Mammary epithelial cell (primary cell): ENCODE measurements around the gene SLC25A45.

Experiments
- EZH2 ChIP-seq: IDR thresholded peaks from 2 replicates; pipeline ENCODE4 v1.6.1; 2012; ENCODE audit warnings: low read length, inconsistent platforms, borderline replicate concordance
- TF ChIP-seq, protein P1 (sequence below), 2 donors: IDR thresholded peaks in 1 of 2; conservative IDR thresholded peaks in 1 of 2; 2 replicates each; pipeline ENCODE4 v1.5.1; 2011 to 2012; ENCODE audit warnings: inconsistent platforms in 2 of 2, low read length in 2 of 2, mild to moderate bottlenecking in 2 of 2, control low read depth in 1 of 2, low read depth in 1 of 2; ENCODE audit not compliant: insufficient read depth in 1 of 2; ENCODE audit errors: extremely low read depth in 1 of 2

GRCh38 chr11:65421794-65422632, 39.6 kb upstream of the SLC25A45 start:
- TF ChIP-seq, protein P1, sequence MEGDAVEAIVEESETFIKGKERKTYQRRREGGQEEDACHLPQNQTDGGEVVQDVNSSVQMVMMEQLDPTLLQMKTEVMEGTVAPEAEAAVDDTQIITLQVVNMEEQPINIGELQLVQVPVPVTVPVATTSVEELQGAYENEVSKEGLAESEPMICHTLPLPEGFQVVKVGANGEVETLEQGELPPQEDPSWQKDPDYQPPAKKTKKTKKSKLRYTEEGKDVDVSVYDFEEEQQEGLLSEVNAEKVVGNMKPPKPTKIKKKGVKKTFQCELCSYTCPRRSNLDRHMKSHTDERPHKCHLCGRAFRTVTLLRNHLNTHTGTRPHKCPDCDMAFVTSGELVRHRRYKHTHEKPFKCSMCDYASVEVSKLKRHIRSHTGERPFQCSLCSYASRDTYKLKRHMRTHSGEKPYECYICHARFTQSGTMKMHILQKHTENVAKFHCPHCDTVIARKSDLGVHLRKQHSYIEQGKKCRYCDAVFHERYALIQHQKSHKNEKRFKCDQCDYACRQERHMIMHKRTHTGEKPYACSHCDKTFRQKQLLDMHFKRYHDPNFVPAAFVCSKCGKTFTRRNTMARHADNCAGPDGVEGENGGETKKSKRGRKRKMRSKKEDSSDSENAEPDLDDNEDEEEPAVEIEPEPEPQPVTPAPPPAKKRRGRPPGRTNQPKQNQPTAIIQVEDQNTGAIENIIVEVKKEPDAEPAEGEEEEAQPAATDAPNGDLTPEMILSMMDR (conservative IDR thresholded peaks at IDR 0.05 in 1 of 2, IDR thresholded peaks at IDR 0.05 in 1 of 2; ENCODE audit: extremely low read depth in 1 of 2, insufficient read depth in 1 of 2, low read depth in 1 of 2, low read length in 2 of 2), result no peak
- no peak for TF ChIP-seq EZH2
